Stimulated activated CD4-positive, alpha-beta T cell treated with anti-CD3 and anti-CD28 coated beads, Interleukin-2, amount 100 ng/mL, for 4 hours (primary cell): ENCODE data around the gene EPS8L1.
A peak's percentile ranks its signal among the peaks of the same experiment; 100 is the strongest.
"Not testable (repeated sequence)": the region's sequence is repeated elsewhere in the genome, so short reads cannot be mapped to it uniquely, and the experiment has no call there.

ENCODE experiments used
- DNase-seq: peaks from one replicate; pipeline ENCODE4 v3.0.0-alpha.2; 2020; ENCODE audit warnings: low read depth

Gene EPS8L1

DNA sequence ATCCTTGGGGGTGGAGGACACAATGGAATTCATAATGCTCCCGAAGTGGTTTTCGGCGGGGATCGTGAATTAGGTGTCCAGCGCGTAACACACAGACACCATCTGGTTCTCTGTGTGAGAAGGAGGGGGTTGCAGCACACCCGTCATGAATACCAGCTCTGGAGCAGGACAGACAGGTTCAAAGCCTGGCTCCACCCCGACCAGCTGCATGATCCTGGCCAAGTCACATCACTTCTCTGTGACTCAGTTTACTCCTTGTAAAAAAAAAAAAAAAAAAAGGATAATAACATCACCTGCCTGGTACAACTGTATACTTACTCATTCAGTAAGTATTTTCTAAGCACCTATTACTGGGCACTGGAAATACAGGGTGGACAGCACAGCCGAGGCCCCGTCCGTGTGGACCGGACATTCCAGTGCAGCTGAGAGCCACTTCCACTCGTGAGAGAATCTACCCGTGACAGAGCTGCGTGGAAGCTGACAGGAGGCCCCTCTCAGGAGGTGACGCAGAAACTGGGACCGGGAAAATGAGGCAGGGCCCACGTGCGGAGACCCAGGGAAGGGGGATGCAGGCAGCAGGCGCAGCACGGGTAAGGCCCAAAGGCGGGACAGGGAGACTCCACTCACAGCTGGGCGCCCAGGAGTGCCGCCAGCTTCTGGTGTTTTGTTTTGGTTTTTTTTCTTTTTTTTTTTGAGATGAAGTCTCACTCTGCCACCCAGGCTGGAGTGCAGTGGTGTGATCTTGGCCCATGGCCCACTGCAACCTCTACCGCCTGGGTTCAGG lies 24.7 kb upstream of the EPS8L1 start:
- DNase-seq = no peak

- no peak for DNase-seq
Measured at GRCh38 chr19:55053735-55054134, 21.9 kb upstream of the EPS8L1 start.

GRCh38 chr19:55056827-55057226 lies 18.8 kb upstream of the EPS8L1 start:
- no peak for DNase-seq

DNA sequence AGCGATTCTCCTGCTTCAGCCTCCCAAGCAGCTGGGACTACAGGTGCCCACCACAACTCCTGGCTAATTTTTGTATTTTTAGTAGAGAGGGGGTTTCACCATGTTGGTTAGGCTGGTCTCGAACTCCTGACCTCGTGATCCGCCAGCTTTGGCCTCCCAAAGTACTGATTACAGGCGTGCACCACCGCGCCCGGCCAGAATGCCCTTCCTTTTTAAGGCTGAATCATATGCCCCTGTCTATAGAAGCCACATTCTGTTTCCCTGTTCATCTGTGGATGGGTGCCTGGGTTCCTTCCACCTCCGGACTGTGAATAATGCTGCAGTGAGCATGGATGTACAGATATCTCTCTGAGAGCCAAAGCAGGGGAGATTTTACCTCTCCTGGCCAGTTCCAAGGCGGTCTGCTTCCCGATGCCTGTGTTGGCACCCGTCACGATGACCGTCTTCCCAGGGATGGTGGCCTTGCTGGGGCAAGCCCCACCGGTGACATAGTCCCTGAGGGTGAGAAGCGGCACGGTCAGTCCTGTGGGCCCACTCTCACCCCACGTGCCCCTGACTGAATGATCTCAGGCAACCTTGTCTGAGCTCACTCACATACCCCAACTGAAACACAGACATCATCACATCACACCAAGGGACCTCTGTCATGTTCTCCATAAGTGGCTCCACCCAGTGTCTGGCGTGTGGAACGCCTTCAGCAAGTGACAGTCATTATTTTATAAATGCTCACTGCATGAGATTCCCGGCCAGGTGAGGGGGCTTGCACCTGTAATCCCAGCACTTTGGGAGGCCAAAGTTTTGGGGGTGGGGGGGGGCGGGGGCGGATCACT lies 16.7 kb upstream of the EPS8L1 start:
- no peak for DNase-seq

DNA sequence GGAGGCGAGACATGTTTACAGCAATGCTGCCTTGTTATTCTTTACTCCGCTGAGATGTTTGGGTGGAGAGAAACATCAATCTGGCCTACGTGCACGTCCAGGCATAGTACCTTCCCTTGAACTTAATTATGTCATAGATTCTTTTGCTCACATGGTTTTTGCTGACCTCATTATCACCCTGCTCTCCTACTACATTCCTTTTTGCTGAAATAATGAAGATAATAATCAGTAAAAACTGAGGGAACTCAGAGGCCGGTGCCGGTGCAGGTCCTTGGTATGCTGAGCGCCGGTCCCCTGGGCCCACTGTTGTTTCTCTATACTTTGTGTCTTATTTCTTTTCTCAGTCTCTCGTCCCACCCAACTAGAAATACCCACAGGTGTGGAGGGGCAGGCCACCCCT lies 15.4 kb upstream of the EPS8L1 start:
- DNase-seq = not testable (repeated sequence)

DNA sequence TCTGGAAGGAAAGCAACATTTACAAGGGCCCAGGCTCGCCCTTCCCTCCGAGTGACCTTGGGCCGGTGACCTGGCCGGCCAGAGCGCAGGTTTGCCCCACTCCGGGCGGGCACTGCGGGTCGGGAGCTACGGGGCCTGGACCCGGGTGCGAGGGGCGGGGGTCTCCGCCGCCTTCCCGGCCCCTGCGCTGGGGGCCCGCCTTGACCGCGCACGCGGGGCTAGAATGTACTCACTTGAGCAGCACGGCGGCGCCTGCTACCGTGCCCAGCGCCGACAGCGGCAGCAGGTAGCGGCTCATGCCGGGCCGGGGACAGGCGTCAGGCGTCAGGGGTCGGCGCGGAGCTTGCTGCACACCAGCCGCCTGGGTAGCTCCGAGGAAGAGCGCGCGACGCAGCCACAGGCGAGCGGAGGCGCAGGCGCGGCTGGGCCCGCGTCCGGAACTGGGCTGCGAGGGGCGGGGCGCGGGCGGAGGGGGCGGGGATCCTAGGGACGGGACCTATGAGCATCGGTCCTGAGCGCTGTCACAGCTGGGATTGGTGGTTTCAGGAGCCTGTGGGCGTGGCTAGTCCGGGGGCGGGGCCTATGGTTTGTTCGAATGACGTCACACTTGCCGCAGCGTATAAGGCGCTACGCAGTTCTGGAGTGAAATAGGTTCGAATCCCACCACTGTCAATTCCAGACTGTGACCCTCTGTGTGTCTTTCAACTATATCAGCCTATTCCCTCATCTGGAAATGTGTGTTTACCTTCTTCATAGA lies 12.8 kb upstream of the EPS8L1 start, which contains the start of gene RDH13:
Gene RDH13, minus strand, starts transcription at position 414 of the 757 bp plus-strand sequence. Its CDS starts 116 bp downstream, at position 298.
- peak; percentile 98 for DNase-seq

DNA sequence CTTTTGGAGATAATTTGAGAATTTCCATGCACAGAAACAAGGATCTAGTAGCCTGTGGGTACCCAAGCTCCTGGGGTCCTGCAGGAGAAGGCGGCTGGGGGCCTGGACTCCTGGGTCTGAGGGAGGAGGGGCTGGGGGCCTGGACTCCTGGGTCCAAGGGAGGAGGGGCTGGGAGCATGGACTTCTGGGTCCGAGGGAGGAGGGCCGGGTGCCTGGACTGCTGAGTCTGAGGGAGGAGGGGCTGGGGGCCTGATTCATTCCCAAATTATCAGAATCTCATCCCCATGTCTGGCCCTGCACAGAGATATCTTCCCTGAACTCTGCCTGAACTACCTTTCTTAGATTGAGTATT lies 12.2 kb upstream of the EPS8L1 start:
- DNase-seq = no peak

- DNase-seq = not testable (repeated sequence)
Measured at GRCh38 chr19:55065516-55065915, 10.2 kb upstream of the EPS8L1 start.

GRCh38 chr19:55066107-55066709 lies 9.5 kb upstream of the EPS8L1 start:
- no peak for DNase-seq

DNA sequence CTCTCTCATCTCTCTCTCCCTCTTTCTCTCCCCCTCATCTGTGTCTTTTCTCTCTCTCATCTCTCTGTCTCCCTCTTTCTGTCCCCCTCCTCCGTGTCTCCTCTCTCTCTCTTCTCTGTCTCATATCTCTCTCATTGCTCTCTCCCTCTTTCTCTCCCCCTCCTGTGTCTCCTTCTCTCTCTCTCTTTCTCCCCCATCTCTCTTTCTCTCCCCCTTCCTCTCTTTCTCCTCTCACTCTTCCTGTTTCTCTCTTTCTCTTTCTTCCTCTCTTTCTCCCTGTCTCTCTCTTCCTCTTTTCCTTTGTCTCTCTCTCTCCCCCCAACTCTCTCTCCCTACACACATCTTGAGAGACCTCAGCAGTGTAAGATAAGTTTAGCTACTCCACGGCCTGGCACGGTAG lies 7.8 kb upstream of the EPS8L1 start:
- DNase-seq = no peak

- DNase-seq = no peak
Measured at GRCh38 chr19:55068950-55069864, 6.5 kb upstream of the EPS8L1 start.

GRCh38 chr19:55069865-55070197 lies 5.8 kb upstream of the EPS8L1 start:
- DNase-seq = no peak

GRCh38 chr19:55070466-55071128 lies 5.1 kb upstream of the EPS8L1 start:
- DNase-seq = no peak

DNA sequence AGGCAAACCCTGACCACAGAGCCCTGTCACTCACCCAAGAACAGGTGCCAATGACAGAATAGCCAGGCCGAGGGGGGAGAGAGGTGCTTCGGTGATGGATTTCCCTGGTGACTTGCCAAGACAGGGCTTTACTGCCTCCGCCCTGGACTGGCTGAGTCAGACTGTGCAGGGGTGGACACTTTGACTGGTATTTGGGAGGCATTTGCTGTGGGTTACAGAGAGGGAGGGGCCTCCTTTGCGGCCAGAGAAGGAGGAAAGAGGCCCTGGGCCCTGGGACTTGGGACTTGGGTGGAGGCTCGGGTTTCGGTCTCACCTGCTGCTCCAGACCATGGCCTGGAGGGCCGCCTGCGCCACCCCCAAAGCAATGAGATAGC lies 4.6 kb upstream of the EPS8L1 start:
- DNase-seq = no peak

GRCh38 chr19:55071913-55072312 lies 3.8 kb upstream of the EPS8L1 start:
- DNase-seq = no peak

DNA sequence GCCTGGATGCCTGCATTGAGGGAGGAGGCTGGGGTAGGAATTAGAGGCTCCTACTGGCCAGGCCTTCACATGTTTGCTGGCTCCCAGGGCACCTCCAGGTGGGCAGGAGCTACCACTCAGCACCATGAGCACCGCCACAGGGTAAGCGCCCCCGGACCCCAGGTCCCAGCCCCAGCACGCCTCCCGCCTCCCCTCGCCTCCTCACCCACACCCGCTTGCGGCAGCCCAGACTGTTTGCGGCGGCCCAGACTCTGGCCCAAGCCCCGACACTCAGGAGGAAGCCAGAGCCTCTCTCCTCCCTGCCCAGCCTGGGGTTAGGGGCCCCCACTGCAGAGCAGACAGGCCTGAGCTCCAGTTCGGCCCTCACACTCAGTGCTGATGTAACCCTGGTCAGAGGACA lies 652 bp downstream of the EPS8L1 start:
- no peak for DNase-seq

DNA sequence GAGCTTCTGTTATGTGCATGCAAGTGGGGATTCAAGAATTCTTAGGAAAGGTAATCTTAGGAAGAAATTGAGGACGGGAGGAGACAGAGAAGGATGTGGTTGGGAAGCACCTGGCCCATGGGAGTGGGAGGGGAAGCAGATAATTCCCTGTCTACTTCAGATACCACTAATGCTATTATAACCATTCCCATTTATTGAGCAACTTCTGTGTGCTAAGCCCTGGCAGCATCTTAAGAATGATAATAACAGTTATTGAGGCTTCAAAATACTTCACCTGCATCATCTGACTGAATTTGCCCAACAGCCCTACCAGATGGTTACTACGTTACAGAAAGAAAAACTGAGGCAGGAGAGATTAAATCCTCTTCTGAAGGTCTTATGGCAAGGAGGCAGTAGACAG lies 1.4 kb downstream of the EPS8L1 start:
- no peak for DNase-seq

DNA sequence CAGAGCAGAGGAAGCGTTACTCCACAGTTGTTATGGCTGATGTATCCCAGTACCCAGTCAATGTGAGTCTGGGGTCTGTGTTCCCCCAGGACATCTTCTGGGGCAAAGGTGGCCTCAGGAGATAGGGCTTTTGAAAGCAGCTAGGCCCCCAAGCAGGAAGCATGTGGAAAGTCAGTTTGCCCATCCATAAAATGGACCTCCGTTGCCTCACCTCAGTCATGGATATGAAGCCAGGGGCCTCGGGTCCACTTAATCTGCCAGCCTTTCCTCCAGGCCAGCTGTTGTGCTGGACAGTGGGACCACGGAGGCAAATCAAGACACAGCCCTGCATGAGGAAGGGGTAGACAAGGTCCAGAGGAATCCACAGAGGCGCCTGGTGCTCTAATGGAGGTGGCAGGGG lies 3.3 kb downstream of the EPS8L1 start:
- DNase-seq = no peak

DNA sequence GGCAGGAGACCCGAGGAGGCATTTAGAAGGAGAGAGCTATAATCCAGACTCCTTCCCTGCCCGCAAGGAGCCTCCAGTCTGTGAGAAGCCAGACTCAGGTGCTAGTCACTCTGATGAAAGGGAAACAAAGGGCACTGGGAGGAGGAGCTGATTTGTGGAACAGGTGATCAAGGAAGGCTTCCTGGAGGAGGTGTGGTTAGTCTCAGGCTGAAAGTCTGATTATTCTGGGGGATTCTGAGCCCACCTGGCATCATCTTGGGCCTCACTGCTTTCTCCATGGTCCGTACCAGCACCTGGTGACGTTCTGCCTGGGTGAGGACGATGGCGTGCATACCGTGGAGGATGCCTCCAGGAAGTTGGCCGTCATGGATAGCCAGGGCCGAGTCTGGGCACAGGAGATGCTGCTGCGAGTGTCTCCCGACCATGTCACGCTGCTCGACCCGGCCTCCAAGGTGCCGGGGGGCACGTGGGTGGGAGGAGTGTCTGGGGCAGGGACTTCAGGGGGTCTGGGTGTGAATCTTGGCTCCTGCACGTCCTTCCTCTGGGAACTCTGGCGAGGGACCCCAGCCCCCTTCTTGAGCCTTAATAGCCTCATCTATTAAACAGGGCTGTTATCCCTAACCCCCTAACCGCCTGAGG lies 3.9 kb downstream of the EPS8L1 start:
- DNase-seq = no peak
